ENCODE results near the gene ABCA1.

- TF ChIP-seq, protein P1, sequence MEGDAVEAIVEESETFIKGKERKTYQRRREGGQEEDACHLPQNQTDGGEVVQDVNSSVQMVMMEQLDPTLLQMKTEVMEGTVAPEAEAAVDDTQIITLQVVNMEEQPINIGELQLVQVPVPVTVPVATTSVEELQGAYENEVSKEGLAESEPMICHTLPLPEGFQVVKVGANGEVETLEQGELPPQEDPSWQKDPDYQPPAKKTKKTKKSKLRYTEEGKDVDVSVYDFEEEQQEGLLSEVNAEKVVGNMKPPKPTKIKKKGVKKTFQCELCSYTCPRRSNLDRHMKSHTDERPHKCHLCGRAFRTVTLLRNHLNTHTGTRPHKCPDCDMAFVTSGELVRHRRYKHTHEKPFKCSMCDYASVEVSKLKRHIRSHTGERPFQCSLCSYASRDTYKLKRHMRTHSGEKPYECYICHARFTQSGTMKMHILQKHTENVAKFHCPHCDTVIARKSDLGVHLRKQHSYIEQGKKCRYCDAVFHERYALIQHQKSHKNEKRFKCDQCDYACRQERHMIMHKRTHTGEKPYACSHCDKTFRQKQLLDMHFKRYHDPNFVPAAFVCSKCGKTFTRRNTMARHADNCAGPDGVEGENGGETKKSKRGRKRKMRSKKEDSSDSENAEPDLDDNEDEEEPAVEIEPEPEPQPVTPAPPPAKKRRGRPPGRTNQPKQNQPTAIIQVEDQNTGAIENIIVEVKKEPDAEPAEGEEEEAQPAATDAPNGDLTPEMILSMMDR (IDR thresholded peaks at IDR 0.05; ENCODE audit: low read depth, low read length): no peak
- TF ChIP-seq POLR2A (IDR thresholded peaks at IDR 0.05; ENCODE audit: extremely low read depth, insufficient read length) (no peak), MYC (IDR thresholded peaks at IDR 0.05; ENCODE audit: low read depth, low read length) (no peak)
Measured at GRCh38 chr9:104746285-104746684, 181.7 kb downstream of the ABCA1 start.

All from NB4 (cell line).